ENCODE measurements around the gene SLC29A1.

Gene SLC29A1

GRCh38 chr6:44271406-44271723 is 48.0 kb downstream of the SLC29A1 start:
- no peak for TF ChIP-seq CTCF (IDR thresholded peaks at IDR 0.05; ENCODE audit: insufficient read depth, low read depth, low read length, missing control alignments)
- no peak for DNase-seq (ENCODE audit: low read depth)
- no peak overlapping the region for H3K4me3 ChIP-seq (ENCODE audit: low read depth, low read length)

- DNase-seq (ENCODE audit: low read depth), result no peak
- no peak for TF ChIP-seq CTCF (IDR thresholded peaks at IDR 0.05; ENCODE audit: insufficient read depth, low read depth, low read length, missing control alignments)
- no peak overlapping the region for H3K4me3 ChIP-seq (ENCODE audit: low read depth, low read length)
Measured at GRCh38 chr6:44271914-44272313, 48.5 kb downstream of the SLC29A1 start.

- DNase-seq (ENCODE audit: low read depth), result no peak
- TF ChIP-seq CTCF (IDR thresholded peaks at IDR 0.05; ENCODE audit: insufficient read depth, low read depth, low read length, missing control alignments), result no peak
- no peak overlapping the region for H3K4me3 ChIP-seq (ENCODE audit: low read depth, low read length)
Measured at GRCh38 chr6:44272529-44272928, 49.1 kb downstream of the SLC29A1 start.

GRCh38 chr6:44272999-44273566 is 49.7 kb downstream of the SLC29A1 start:
- TF ChIP-seq CTCF (IDR thresholded peaks at IDR 0.05; ENCODE audit: insufficient read depth, low read depth, low read length, missing control alignments), result no peak
- no peak overlapping the region for H3K4me3 ChIP-seq (ENCODE audit: low read depth, low read length)
- DNase-seq (ENCODE audit: low read depth), result no peak

- no peak overlapping the region for H3K4me3 ChIP-seq (ENCODE audit: low read depth, low read length)
- DNase-seq (ENCODE audit: low read depth), result no peak
- no peak for TF ChIP-seq CTCF (IDR thresholded peaks at IDR 0.05; ENCODE audit: insufficient read depth, low read depth, low read length, missing control alignments)
Measured at GRCh38 chr6:44273617-44274016, 50.2 kb downstream of the SLC29A1 start.

- no peak for TF ChIP-seq CTCF (IDR thresholded peaks at IDR 0.05; ENCODE audit: insufficient read depth, low read depth, low read length, missing control alignments)
- no peak for DNase-seq (ENCODE audit: low read depth)
- H3K4me3 ChIP-seq (ENCODE audit: low read depth, low read length), result no peak overlapping the region
Measured at GRCh38 chr6:44275271-44275748, 51.9 kb downstream of the SLC29A1 start.
